HG03045 (cell line): Measurements from ENCODE around the gene CYREN.
"Not testable (repeated sequence)": the region's sequence is repeated elsewhere in the genome, so short reads cannot be mapped to it uniquely, and the experiment has no call there.

Source experiments
- ATAC-seq: cut with Tn5 transposase; IDR thresholded peaks from one replicate; pipeline ENCODE4 v1.9.1; 2021; ENCODE audit warnings: mild to moderate bottlenecking, moderate library complexity; ENCODE audit not compliant: unreplicated experiment

Gene CYREN

GRCh38 chr7:135170274-135170997 lies at the start of gene CYREN:
Gene CYREN, minus strand, starts transcription at chr7:135170707. Its CDS starts 1,785 bp downstream, at chr7:135168922.
- peak; percentile 74 for ATAC-seq

GRCh38 chr7:135217645-135218509 lies 47.4 kb upstream of the CYREN start:
- no peak for ATAC-seq

GRCh38 chr7:135215698-135216097 lies 45.2 kb upstream of the CYREN start:
- no peak for ATAC-seq

GRCh38 chr7:135215180-135215579 lies 44.7 kb upstream of the CYREN start:
- no peak for ATAC-seq

GRCh38 chr7:135213831-135214230 lies 43.3 kb upstream of the CYREN start:
- no peak for ATAC-seq

- ATAC-seq = not testable (repeated sequence)
Observed at GRCh38 chr7:135211946-135212685, 41.6 kb upstream of the CYREN start.

GRCh38 chr7:135211179-135211945 lies 40.9 kb upstream of the CYREN start, which contains the start of gene WDR91:
Gene WDR91, minus strand, starts transcription at chr7:135211526. Its CDS starts 24 bp downstream, at chr7:135211502.
- peak; percentile 85 for ATAC-seq

- ATAC-seq = peak; percentile 6
Observed at GRCh38 chr7:135210888-135211178, 40.3 kb upstream of the CYREN start.

GRCh38 chr7:135209225-135209834 lies 38.8 kb upstream of the CYREN start:
- ATAC-seq = no peak

GRCh38 chr7:135208102-135208793 lies 37.7 kb upstream of the CYREN start:
- no peak for ATAC-seq

GRCh38 chr7:135207406-135208101 lies 37.0 kb upstream of the CYREN start:
- ATAC-seq = no peak

- ATAC-seq = no peak
Observed at GRCh38 chr7:135206941-135207391, 36.5 kb upstream of the CYREN start.

GRCh38 chr7:135205850-135206249 lies 35.3 kb upstream of the CYREN start:
- ATAC-seq = no peak

GRCh38 chr7:135204876-135205275 lies 34.4 kb upstream of the CYREN start:
- no peak for ATAC-seq

GRCh38 chr7:135204341-135204749 lies 33.8 kb upstream of the CYREN start:
- ATAC-seq = no peak

GRCh38 chr7:135201350-135201749 lies 30.8 kb upstream of the CYREN start:
- ATAC-seq = no peak

GRCh38 chr7:135200821-135201331 lies 30.4 kb upstream of the CYREN start:
- ATAC-seq = no peak

GRCh38 chr7:135199439-135199838 lies 28.9 kb upstream of the CYREN start:
- no peak for ATAC-seq
